Tongue (tissue), 2 donors: ENCODE results near the gene SERPINB10. TPM values are rescaled to one million over a fixed set of nuclear protein-coding genes. Genes with fewer than 3 reads are reported as not detected.

Source experiments
- DNase-seq: peaks from one replicate; pipeline ENCODE4 v3.0.0-alpha.2; 2015
- total RNA-seq: library from RNA; depleted of rRNA; stranded (reverse); fragments of >200 nt; gene quantifications from one replicate; pipeline ENCODE4 v1.2.3, GENCODE V29; 2014

SERPINB10 gene
- total RNA-seq, result 7.0 TPM

DNA sequence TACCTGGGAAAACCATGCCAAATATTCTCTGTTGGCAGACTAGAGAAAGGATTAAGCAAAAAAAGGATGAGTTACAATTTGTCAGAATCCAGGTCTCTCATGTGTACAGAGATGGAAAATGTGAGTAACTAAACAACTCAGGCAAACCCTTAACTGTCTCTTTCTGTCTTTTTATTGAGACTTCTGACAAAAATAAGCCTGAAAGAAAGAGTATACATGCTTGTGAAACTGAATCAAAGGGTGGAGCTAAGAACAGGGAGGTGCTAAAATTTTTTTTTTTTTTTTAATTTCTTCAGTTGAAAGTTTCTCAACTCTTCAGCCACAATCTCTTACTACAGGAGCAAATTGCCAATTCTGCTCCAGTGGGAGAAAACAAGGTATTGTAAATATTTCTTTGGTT is at the start of gene SERPINB10:
Gene SERPINB10, plus strand, starts transcription at position 295 of the 400 bp plus-strand sequence. CDS start 7,553 bp downstream, outside the sequence.
- DNase-seq, result peak; percentile 37

DNA sequence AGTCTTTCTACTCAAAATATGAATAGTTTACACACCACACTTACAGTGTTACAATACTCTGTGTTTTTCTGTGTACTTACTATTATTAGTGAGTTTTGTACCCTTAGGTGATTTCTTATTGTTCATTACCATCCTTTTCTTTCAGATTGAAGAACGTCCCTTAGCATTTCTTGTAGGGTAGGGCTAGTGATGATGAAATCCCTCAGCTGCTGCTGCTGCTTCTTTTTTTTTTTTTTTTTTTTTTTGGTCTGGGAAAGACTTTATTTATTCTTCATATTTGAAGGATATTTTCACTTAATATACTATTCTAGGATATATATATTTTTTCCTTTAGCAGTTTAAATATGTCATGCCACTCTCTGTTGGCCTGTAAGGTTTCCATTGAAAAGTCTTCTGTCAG is 49.3 kb upstream of the SERPINB10 start:
- DNase-seq, result no peak

- no peak for DNase-seq
Measured at GRCh38 chr18:63859781-63860475, 47.8 kb upstream of the SERPINB10 start.

DNA sequence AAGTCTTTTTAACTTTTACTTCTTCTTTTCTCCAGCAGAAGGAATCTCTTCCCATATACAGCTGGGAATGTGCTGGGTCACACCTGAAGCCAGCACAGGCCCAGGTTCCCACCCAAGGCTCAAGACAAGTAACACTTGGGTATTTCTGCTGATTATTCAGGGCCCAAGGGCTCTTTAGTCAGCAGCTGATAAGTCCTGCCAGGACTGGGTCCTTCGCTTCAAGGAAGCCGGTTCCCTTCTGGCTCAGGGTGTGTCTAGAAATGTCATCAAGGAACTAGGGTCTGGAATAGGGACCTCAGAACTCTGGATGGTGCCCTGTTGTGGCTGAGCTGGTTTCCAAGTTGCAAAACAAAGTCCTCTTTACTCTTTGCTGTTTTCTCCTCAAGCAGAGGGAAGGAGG is 47.2 kb upstream of the SERPINB10 start:
- no peak for DNase-seq

DNA sequence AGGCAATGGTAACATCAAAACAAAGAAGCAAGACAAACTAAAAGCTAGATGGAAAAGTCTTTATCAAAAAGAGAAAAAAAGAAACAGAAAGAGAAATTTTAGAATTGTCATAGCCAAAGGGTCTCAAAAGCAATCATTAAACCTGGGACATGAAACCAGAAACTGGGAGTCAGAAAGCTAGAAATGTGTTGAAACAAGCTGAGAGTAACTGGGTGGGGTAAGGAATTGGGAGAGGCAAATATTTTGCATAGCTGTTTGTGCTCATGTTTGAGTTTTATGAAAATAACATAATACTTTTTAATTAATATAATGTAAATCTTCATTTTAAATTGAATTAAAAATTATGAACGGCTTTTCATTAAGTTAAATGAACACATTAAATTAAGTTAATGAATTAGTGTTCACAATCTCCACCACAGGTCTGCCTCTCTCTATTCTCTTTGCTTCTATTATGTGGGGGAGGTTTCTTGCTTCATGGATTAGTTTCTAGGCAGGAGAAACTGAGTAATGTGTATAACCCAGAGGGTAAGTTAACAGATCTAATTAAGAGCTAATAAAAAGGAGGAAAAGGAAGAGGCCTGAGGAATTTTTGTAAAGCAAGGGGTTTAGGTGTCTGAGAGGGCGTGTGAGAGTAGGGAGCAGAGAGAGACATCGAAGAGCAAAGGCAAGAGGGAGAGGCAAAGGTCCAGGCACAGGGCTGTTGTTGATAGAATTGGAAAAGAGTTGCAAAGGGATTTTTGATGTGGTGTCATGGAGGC is 40.2 kb upstream of the SERPINB10 start:
- peak; percentile 9 for DNase-seq

GRCh38 chr18:63868546-63868945 is 39.2 kb upstream of the SERPINB10 start:
- DNase-seq, result no peak

DNA sequence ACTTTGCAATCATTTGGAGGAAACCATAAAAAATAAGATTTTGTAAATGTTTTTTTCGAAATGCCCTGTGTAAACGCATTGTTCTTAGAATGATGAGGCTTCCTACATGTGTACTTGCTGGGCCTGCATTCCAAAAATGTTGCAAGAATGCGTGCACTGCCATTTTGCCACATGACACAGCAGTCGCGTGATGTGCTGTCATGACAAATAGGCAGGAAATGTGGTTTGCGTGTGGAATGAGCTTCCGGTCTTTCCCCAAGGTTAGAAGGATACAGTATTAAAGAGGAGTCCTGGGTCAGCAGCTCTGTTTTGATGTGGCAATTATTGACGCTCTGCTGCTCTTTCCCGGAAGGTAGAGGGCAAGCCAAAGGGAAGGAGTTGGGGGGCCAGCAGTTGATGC is 38.4 kb upstream of the SERPINB10 start:
- DNase-seq, result no peak

DNA sequence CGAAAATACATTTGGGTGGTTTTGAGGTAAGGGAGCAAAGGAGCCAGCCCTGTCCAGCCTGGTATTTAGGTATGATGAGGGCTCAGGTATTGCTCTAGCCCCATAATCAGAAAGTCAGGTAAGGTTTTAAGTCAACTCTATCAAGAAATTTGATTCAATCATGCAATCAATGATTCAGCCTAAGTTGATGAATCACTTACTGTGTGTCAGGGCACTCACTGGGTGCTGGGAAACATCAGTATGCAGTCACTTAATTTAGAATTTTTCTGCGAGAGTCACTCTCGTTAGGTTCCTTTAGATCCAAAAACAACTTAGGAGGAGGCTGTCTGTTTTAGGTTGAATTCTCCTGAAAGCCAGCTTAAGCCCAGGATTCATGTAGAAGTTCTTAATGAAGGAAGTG is 37.9 kb upstream of the SERPINB10 start:
- DNase-seq, result no peak

DNA sequence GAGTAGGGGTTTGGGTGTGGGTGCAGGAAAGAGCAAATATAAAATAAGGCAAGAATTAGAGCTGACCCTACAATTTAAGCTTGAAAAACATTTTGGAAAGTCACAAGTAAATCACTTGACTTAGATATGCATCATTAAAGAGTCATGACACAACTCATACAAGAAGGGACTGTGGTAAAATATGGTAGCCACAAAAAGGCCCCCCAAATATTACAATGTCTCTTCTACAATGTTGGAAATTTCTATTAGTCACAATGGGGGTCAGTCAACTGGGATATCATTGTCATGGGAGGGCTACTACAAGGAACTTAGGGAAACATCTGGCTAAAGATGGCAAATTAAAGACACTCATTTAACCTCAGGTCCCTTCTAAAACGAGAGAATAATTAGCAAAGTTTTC is 35.9 kb upstream of the SERPINB10 start:
- DNase-seq, result no peak

DNA sequence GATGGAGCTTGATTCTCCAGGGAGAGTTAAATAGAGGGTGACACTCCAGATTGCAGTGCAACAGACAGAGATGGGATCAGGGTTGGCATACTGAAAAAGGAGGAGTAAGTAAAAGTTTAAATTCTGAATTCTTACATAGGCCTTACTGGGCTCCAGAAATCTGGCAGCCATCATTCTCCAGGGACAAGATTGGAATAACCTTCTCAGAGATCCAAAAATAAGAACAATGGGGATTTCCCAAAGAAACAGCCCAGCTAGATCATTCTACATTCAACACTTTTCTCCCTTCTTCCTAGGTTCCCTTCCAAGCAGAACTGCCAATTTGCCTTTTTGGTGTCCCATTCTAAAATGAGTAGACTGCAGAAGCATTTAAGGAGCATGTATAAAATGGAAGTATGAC is 35.2 kb upstream of the SERPINB10 start:
- no peak for DNase-seq

DNA sequence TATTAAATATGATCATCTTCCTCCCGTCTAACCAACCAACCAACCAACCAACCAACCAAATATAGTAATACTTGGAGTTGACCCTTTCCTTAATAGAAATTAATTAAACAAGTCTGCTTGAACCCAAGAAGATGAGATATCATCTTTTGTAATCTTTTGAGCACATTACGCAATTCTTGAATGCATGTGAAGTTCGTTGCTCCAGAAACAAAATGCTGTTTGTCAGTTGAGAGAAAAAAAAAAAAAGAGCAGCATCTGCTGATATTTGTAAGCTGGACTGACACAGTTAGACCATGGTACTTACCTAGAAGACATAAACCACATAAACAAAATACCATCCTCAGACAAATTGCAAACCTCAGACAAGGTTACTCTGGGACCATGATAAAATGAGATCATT is 29.4 kb upstream of the SERPINB10 start:
- DNase-seq, result no peak

- DNase-seq, result no peak
Measured at GRCh38 chr18:63878925-63879324, 28.8 kb upstream of the SERPINB10 start.

DNA sequence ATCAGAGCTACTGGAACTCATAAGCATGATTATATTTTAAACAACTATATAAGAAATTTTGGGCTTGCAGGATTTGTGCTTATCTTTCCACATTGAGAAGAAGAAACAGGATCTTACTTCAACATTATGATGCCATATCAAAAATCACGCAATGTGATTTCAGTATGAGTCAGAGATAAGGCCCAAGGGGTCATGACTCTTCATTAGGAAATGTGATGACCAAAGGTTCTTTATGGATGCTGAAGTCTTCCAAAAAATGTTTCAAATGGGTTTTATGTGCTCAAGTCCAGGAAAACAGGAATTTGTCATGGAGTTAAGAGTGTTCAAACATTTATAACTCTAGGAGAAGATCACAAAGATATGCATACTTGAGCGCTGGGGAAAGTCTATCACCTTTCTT is 28.0 kb upstream of the SERPINB10 start:
- no peak for DNase-seq

DNA sequence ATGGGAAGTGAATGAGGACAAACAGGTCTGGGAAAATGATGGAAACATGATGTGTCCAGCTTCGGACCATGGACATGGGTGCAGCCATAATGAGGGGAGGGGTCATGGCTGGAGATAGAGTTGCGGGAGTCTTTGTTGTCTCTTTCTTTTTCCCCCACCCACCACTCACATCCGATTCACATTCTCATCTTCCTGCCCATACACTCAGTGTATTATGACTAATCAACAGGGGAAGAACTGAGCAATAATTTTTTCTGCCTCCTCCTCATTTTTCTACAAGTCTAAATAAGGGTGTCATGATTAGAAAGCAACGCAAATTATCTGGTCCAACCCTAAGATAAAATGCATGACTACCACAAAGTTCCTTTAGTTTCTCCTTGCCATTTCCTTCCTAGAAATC is 25.9 kb upstream of the SERPINB10 start:
- no peak for DNase-seq

- DNase-seq, result peak; percentile 24
Measured at GRCh38 chr18:63882333-63883141, 25.2 kb upstream of the SERPINB10 start.

DNA sequence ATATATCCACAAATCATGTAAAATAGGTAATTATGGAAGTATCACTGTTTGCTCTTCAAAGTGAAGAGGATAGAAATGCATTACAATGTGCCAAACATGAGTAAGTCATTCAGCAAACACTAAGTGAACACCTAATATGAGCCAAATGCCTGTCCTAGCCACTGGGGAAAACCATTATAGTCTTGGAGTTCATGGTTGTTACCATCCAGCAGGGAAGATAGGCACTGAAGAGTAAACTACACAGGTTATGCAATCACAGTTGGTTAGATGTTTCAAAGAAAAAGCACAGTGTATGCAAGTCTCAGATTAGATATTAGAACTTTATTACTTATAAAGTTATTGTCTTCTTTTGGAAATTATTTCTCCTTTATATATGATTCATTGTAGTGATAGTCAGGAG is 24.1 kb upstream of the SERPINB10 start:
- no peak for DNase-seq

DNA sequence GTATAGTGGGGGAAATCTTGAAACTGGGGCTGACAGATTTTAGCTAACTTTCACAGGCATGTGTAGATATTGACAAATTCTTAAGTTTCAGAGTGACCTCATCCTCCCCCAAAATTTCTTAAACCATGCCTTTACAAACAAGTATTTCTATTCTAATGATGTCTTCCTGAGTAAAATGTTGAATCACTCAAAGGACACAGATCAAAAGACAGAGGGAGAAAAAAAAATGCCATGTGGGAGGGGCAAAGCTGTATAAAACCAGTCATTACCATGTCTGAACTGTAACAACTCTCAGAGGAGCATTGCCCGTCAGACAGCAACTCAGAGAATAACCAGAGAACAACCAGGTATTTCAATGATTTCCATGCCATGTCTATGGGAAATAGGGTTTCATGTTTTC is 20.3 kb upstream of the SERPINB10 start, which contains the start of gene SERPINB2:
Gene SERPINB2, plus strand, starts transcription at position 282 of the 400 bp plus-strand sequence. CDS start 3,740 bp downstream, outside the sequence.
- no peak for DNase-seq

GRCh38 chr18:63888470-63889190 is 19.1 kb upstream of the SERPINB10 start:
- no peak for DNase-seq

DNA sequence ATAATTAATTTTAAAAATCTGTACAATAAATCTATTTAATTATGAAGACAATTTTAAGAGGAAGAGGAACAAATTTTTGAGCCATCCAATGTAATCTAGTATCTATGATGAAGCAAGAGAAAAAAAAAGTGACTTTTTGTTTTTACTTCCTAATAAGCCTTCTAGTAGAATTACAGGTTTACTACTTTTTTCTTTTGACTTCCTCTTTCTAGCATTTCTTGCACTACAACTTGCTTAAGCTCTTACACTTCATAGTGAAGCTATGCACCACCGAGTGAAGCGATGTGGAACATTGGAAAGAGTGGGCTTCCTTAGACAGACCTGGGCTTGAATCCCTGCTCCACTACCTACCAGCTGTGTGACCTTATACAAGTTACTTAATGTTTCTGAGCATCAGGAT is 18.1 kb upstream of the SERPINB10 start:
- DNase-seq, result no peak

DNA sequence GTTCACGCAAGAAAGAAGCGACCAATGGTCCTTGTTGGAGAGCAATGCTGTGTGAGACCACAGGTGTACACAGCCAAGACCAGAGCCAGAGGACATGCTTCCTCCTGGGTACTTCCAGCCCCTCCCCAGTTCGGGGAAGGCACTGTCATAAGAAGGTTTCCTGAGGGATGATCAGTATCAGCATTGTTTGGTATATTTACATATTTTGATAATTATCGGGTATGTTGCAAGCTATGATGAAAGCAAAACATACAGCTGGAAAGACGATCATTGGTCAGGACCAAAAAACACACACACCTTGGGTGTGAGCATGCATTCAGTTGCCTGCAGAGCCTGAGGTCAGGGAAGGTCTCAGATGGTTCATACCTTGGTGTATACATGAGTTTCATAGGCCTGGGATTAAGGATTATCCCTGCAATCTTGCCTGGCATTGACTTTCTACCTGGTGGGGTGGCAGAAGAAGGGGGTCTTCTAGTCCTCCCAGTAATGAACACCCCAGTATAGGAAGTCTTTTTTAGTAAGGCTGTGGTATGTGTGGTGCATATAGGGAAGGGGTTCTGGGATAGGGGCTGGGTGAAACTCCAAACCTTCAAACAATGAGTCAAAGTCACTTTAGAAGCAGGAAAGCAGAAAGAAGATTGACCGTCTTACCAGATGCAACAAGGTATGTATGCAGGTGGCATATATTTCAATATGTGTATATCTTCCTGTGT is 17.4 kb upstream of the SERPINB10 start:
- DNase-seq, result no peak

DNA sequence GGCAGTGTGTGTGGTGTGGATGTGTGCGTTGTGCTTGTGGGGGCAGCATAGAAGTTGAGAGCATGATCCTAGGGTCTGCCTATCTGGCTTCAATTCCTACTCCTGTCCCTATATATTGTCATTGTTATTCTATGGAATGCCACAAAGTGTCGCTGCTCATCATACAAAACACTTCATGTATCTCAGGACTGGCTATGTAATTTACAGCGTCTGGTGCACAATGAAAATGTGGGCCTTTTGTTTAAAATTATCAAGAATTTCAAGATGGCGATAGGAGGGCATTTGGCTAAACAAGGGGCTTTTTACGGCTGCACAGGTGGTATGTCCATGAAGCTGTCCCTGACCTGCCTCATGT is 16.8 kb upstream of the SERPINB10 start:
- DNase-seq, result peak; percentile 37

DNA sequence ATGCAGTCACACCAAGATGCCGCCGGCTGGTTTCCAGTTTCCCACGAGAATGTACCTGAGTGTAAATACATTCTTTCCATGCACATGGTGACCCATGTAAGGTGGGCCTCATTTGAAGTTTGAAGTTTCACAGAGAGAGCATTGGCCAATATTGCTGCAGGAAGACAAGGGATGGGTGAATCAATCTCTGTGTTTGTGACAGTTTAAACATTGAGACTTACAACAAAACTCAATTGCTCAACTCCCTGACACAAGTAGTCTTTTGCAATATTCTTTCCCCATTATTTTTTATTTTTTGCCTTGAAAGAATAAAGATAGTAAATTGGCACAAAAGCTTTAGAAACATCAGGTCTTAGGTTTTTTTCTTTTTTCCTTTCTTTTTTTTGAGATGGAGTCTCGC is 15.2 kb upstream of the SERPINB10 start:
- DNase-seq, result no peak
